Amniotic stem cell (primary cell): ENCODE results near the gene IKZF3.
"Not testable (repeated sequence)": the region's sequence is repeated elsewhere in the genome, so short reads cannot be mapped to it uniquely, and the experiment has no call there.

Experiments
- DNase-seq: peaks from one replicate; lab custom pipeline; 2025; lab: John Stamatoyannopoulos, UW

IKZF3 gene

DNA sequence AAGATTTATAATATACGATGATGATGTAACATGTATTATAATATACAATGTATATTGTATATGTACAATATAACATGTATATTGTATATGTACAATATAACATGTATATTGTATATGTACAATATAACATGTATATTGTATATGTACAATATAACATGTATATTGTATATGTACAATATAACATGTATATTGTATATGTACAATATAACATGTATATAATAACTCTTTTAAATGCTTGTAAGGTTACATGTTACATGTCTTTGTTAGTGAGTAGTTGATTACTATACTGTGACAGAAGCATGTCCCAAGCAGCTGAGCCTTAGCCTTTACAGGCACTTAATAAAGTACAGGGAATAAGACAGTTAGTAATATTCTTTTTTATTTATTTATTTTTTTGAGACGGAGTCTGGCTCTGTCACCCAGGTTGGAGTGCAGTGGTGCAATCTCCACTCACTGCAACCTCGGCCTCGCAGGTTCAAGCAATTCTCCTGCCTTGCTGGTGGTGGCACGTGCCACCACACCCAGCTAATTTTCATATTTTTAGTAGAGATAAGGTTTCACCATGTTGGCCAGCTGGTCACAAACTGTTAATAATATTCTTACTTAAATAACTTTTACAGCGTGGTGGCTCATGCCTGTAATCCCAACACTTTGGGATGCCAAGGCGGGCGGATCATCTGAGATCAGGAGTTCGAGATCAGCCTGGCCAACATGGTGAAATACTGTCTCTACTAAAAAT is 8.0 kb downstream of the IKZF3 start:
- DNase-seq, result not testable (repeated sequence)

DNA sequence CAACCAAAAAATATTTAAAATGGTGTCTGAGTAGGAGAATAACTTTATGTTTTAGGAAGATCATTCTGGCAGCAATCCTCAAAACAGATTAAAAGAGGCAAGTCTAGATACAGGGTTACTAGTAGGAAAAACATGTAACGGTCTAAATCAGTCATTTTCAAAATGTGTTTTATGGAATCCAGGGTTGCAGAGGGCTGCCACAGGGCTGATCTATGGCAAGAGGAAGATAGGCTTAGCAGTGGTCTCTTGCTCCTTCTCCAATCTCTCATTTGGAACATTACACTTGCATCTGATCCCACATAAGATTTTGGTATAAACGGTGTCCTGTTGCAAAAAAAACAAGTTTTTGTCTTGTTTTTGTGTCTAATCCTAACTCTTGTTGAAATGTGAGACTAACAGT is 9.2 kb downstream of the IKZF3 start:
- DNase-seq, result no peak

DNA sequence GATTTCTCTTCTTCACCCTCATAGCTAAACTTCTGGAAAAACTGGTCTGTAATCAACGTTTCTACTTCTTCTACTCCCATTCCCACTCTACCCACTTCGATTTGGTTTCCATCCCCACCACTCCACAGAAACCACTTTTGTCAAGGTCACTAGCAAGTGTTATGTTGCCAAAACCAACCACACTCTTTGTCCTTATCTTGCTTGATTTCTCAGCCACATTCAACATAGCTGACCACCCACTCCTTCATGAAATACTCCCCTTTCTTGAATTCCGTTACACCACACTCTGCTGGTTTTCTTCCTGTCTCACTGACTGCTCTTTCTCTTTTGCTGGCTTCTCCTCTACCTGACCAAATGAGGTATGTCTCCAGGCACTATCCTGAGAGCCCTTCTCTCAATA is 11.9 kb downstream of the IKZF3 start:
- DNase-seq, result no peak

DNA sequence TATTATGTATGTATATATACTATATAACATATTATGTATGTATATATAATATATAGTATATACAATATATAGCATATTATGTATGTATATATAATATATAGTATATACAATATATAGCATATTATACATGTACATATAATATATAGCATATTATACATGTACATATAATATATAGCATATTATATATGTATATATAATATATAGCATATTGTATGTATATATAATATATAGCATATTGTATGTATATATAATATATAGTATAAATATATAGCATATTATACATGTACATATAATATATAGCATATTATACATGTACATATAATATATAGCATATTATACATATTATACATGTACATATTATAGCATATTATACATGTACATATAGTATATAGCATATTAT is 13.9 kb downstream of the IKZF3 start:
- DNase-seq, result not testable (repeated sequence)

DNA sequence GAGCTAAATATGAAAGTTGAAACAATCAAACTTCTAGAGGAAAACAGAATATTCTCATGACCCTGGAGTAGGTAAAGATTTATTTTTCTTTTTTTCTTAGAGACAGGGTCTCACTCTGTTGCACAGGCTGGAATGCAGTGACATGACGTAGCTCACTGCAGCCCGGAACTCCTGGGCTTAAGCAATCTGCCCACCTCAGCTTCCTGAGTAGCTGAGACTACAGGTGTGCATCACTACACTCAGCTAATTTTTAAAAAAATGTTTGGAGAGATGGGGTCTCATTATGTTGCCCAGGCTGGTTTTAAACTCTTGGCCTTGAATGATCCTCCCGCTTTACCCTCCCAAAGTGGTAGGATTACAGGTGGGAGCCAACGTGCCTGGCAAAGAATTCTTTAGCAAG is 15.5 kb downstream of the IKZF3 start:
- no peak for DNase-seq

DNA sequence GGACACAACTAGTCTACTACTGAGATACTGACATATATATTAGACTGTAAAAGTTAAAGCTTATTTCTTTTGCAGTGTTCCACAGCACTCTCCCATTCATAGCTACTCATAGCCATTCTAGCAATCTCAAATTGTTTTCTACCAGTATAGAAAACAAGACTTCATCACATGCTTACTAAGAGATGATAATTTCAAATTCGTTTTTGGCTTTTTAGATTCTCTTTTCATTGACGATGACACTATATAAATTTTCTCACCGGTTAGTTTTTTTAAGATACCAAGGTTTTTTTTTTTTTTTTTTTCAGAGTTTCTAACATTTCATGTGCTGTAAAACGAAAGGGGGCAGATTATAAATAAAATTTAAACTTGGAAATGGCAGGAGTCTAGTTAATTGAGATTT is 17.9 kb downstream of the IKZF3 start:
- DNase-seq, result no peak

DNA sequence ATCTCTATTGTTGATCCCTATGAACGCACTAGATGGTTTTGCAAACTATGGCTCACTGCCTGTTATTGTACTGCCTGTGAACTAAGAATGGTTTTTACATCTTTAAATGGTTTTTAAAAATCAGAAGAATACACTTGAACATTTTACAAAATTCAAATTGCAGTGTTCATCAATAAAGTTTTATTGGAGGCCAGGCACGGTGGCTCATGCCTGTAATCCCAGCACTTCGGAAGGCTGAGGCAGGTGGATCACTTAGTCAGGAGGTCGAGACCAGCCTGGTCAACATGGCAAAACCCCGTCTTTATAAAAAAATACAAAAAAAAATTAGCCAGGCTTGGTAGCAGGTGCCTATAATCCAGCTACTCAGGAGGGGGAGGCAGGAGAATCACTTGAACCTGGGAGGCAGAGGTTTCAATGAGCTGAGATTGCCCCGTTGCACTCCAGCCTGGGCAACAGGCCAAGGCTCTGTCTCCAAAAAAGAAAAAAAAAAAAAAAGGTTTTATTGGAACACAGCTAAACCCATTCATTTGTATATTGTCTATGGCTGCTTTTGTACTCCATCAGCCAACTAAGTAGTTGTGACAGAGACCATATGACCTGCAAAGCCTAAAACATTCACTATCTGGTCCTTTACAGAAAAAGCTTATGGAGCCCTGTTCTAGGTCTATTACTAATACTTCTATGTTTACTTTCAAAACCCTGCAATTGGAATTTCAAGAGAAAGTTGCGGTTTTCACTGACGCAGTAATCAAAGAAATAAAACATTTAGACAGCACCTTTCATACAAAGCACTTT is 18.9 kb downstream of the IKZF3 start:
- DNase-seq, result no peak

DNA sequence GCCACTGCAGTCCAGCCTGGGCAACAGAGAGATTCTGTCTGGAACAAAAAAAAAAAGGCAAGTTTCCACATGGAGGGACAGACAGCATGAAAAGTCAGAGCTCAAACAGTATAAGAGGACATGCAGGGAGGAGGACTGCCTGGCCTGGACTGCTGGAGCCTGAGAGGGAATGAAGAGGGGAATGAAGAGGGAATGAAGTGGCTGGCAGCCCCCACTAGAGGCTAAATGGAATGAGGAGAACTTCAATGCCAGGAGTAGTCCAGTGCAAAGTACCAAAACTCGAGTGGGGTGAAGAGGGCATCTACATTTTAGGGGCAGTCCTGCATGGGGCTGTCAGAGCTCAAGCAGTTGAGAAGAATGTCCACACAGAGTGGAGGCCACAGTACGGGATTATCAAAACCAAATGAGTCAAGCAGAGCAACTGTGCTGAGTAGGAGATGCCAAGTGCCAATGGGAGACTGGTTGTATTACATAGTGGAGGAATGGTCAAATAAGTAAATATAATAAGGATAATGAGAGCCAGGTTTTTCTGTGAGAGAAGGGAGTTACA is 22.9 kb downstream of the IKZF3 start:
- DNase-seq, result no peak

DNA sequence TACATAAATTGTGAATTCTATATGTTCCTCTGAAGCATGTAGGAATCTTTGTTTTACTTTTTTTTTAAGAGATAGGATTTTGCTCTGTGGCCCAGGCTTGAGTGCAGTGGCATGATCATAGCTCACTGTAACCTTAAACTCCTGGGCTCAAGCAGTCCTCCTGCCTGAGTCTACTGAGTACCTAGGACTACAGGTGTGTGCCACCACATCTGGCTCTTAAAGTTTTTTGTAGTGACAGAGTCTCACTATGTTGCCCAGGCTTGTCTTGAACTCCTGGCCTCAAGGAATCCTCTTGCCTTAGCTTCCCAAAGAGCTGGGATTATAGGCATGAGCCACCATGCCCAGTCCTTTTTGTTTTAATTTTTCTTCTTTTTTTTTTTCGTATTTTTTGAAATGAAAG is 25.3 kb downstream of the IKZF3 start:
- no peak for DNase-seq

DNA sequence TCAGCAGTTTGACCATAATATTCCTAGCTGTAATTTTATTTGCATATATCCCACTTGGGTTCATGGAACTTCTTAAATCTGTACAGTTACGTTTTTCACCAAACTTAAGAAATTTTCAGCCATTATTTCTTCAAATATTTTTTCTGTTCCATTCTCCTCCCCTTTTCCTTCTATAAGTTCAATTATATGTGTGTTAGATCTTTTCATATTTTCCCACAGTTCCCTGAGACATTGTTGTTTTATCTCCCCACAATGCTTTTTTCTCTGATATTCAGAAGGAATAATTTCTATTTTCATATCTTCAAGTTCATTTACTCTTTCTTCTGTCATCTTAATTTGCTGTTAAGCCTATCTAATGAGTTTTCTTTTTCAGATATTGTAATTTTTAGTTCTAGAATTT is 26.1 kb downstream of the IKZF3 start:
- no peak for DNase-seq

DNA sequence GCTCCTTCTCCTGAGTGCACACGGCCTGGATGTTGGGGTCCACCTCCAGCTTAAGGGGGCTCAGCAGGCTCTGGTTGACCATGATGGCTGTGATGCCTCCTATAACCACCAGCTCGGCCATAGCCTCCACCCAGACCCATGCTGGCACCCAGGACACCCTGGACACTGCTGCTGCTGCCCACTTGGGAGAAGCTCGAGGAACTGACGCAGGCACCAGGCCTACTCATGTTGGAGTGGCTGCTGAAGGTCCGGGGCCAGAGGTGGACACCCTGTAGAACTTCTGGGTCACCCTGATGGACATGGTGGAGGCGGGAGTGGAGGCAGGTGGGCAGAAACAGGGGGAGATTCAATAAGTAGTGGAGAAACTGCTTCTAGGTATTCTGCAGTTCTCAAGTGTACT is 28.0 kb downstream of the IKZF3 start:
- no peak for DNase-seq

DNA sequence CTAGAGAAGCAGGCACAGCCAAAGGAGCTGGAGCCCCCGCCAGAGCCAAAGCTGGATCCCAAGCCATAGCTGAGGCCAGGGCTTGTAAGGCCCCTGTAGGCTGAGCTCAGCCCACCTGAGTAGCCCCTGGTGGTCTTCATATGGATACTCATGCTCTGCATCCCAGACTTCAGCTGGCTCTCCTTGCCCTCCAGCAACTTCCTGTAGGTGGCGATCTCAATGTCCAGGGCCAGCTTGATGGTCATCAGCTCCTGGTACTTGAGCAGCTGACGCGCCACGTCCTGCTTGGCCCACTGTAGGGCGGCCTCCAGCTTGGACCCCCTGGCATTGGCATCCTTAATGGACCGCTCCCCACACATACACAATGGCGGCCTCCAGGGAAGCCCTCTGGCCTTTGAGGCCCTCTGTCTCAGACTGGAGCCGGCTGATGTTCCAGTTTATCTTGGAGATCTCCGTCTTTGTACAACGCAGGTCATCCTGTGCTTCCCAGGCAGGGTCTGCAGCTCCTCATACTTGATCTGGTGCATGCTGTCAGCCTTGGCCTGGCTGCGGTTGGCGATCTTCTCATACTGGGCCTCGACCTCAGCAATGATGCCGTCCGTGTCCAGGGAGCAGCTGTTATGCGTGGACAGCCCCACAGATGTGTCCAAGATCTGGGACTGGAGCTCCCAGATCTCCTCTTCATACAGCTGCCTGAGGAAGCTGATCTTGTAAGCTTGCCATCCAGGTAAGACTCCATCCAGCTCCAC is 28.9 kb downstream of the IKZF3 start:
- no peak for DNase-seq

DNA sequence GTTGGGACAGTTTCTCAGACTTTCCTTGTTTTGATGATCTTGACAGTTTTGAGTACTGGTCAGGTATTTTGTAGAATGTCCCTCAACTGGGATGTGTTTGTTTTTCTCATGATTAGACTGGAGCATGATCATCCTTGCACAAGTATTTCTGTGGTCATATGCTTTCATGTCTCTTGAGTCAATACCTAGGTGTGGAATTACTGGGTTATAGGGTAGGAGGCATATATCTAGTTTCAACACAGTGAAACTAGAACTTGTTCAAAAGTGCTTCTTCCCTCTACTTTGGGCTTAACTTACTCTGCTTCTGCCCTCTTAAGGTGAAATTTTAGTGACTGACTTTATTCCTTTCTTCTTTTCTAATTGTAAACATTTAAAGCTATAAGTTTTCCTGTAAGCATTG is 30.1 kb downstream of the IKZF3 start:
- no peak for DNase-seq

DNA sequence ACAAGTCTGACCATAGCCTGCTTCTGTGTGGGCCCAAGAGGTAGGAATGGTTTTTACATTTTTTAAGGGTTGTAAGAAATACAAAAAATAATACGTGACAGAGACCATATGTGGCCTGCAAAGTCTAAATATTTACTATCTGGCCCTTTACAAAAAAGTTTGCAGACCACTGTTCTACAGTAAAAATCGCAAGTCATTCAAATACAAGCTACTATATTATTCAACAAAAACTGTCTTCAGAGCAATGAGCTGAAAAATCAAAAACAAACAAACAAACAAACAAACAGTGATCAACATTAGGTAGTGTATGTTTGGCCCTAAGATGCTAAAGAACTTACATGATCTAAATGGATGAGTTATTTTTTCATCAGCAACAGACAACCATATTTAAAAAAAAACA is 32.5 kb downstream of the IKZF3 start:
- no peak for DNase-seq

DNA sequence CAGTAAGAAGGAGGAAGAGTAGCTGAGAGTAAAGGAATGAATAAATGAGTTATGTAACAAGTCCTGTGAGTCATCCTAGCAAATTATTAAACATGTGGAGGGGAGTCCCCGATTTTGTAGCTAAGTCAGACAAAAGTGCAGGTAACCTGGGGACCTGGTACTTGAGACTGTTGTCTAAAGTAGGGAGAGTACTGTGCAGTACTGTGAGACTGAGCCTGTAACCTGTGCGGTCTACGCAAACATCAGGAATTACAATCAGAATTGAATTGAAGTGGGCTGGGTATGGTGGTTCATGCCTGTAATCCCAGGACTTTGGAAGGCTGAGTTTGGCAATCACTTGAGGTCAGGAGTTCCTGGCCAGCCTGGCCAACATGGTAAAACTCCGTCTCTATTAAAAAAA is 35.7 kb downstream of the IKZF3 start:
- no peak for DNase-seq

DNA sequence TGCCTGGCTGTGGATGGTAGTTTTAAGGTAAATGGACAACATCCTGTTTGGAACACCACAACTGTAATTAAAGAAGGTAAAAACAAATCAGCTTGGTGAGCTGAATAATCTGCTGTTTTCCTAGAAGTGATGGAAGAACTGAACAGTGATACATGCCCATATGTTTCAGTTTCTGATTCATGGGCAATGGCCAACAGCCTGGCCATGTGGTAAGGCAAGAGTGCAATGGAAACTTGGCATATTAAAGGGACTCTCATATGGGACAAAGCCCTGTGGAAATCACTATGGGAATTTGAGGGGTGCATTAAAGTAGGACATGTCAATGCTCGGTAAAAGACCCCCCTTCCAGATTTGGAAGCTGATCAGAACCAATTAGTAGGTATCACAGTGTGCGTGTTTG is 37.8 kb downstream of the IKZF3 start:
- DNase-seq, result no peak

DNA sequence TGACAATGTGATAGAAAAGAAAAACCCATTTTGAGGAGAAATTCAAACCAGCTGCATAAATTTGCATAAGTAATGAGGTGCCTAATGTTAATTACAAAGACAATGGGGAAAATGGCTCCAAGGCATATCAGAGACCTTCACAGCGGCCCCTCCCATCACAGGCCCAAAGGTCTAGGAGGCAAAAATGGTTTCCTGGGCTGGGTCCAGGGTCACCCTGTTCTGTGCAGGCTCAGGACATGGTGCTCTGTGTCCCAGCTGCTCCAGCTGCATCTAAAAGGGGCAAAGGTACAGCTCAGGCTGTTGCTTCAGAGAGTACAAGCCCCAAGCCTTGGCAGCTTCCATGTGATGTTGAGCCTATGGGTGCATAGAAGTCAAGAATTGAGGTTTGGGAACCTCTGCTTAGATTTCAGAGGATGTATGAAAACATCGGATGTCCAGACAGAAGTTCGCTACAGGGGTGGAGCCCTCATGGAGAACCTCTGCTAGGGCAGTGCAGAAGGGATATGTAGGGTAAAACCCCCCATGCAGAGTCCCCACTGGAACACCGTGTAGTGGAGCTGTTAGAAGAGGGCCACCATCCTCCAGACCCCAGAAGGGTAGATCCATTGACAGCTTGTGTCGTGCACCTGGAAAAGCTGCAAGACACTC is 40.6 kb downstream of the IKZF3 start:
- DNase-seq, result no peak

DNA sequence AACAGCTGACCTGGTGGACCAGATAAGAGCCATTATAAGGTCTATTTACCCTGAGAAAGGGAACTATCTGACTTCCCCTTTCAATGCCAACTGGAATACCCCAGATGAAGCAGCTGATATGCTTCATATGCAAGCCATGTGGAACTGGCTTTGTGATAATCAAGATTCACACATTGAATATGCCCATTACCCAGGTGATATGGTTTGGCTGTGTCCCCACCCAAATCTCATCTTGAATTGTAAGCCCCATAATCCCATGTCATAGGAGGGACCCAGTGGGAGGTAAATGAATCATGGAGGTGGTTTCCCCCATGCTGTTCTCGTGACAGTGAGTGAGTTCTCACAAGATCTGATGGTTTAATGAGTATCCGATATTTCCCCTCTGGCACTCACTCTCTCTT is 42.1 kb downstream of the IKZF3 start:
- DNase-seq, result no peak

DNA sequence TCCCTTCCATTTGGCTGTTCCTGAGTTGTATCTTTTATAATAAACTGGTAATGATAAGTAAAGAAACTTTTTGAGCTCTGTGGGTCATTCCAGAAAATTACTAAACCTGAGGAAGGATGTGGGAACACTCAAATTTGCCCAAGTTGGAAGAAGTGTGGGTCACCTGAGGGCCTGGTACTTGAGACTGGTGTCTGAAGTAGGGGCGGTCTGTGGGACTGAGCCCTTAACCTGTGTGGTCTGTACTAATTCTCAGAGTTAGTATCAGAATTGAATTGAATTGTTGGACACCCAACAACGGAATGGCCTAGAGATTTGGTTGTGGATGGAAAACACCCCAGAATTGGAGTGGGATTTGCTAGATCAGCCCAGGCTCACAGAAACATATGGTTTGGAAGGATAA is 43.1 kb downstream of the IKZF3 start:
- no peak for DNase-seq

DNA sequence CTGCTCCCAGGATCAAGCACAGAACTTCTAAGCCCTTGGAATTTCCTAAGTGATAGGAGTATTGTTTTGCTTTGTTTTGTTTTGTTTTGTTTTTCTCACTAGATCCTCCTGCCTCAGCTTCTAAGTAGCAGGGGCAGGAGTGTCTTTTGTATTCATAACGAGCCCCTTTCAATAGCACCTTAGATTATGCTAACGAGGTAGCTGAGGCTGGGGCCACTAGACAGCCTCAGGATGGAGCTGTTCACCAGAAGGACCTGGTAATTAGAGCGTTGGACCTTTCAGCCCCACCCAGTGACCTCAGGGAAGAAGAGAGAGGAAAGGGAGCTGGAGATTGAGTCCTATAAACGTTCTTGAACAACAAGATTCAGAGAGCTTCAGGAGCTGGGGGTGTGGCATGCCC is 43.6 kb downstream of the IKZF3 start:
- DNase-seq, result no peak

DNA sequence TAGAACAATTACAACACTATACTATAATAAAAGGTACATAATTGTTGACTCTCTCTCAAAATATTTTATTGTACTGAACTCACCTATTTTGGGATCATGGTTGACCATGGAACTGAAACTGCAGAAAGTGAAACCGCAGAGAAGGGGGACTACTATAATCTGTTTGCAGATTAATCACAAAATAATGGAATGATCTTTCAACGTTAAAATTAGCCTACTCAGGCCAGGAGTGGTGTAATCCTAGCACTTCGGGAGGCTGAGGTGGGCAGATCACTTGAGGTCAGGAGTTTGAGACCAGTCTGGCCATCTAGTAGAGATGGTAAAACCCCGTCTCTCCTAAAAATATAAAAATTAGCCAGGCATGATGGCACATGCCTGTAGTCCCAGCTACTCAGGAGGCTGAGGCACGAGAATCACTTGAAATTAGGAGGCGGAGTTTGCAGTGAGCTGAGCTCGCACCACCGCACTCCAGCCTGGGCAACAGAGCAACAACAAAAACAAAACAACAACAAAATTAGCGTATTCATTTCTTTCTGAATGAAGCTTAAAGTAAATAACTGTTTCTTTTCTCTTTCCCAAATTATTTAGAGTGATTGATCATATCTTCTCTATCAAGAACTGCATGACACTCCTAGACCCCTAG is 45.6 kb downstream of the IKZF3 start:
- no peak for DNase-seq

DNA sequence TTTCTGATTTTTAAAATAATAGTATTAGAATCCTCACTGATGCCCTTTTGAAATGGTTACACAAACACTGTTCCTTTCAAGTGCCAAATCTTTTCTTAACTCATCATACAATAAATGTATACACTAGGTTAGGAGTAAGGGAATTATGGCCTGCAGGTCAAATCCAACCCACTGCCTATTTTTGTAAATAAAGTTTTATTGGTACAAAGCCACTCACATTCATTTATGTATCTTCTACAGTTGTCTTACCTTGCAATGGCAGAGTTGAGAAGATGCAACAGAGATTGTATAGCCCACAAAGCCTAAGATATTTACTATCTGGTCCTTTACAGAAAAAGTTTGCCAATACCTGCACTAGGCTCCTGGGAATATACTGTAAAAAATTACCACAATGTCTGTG is 47.8 kb downstream of the IKZF3 start:
- DNase-seq, result no peak
